ENCODE measurements around the gene MRPS2.

- TF ChIP-seq POLR2AphosphoS5 (IDR thresholded peaks at IDR 0.05; ENCODE audit: borderline replicate concordance, low read depth, low read length) (no peak), EZH2 (IDR thresholded peaks at IDR 0.05) (no peak)
These were observed 11.7 kb downstream of the MRPS2 start for GRCh38 chr9:135512241-135512603.
